NB4 (cell line): ENCODE measurements around the gene ARL5C.

Experiments
- CTCF ChIP-seq: IDR thresholded peaks from one replicate; pipeline ENCODE4 v1.5.1; 2012; ENCODE audit warnings: low read depth, low read length
- MYC ChIP-seq: IDR thresholded peaks from 2 replicates; pipeline ENCODE4 v1.6.1; 2011; ENCODE audit warnings: low read depth, low read length
- POLR2A ChIP-seq: IDR thresholded peaks from 2 replicates; pipeline ENCODE4 v1.6.1; 2011; ENCODE audit warnings: mild to moderate bottlenecking; ENCODE audit not compliant: insufficient read length; ENCODE audit errors: extremely low read depth

GRCh38 chr17:39139161-39139511 lies 26.8 kb downstream of the ARL5C start:
- TF ChIP-seq POLR2A (no peak), CTCF (no peak), MYC (no peak)
